ENCODE data around the gene IGFBP5.

IGFBP5 gene

DNA sequence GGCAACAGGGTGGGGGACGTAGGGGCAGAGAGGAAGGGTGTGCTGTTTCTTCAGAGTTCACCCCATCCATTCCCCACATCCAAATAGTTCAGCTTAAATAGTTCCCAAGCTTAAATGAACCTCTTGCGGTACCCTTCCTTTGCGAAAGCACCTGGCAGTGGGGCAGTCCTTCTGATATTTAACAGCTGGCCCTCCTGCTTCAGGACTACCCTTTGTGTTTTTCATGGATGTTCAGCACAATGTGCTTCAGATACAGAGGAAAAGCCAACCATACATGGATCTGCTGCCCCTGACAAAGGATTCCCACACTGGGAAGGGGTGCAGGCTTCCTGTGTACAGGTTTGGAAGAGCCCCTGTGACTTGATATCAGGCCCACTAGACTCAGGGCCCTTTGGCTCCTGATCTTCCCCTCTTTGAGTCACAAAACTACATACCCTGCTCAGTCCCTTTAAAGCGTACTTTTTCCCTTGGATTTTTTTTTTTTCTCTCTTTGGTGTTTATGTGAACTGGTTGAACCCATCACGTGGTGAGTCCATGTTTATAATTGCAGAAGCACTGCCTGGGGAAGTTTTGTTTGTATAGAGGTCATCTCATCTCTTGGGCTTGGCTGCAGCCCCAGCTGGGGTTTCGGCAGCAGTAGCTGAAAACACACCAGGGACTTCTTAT is 45.3 kb upstream of the IGFBP5 start:
- H3K27ac ChIP-seq (ENCODE audit: low read length), result no peak overlapping the region
- no peak overlapping the region for H3K4me3 ChIP-seq (ENCODE audit: low read length)
- no peaks in the 10 kb centered on the region for H3K9me3 ChIP-seq (ENCODE audit: insufficient read depth, low read length)
- no peaks in the 10 kb centered on the region for H3K4me1 ChIP-seq (ENCODE audit: low read length)
- no peak overlapping the region for H3K4me2 ChIP-seq (ENCODE audit: low read length)
- H2AFZ ChIP-seq (ENCODE audit: low read depth, low read length), result no peak overlapping the region
- H3K36me3 ChIP-seq (replicated peaks; ENCODE audit: low read depth, low read length), result no peaks in the 10 kb centered on the region
- TF ChIP-seq, protein P1, sequence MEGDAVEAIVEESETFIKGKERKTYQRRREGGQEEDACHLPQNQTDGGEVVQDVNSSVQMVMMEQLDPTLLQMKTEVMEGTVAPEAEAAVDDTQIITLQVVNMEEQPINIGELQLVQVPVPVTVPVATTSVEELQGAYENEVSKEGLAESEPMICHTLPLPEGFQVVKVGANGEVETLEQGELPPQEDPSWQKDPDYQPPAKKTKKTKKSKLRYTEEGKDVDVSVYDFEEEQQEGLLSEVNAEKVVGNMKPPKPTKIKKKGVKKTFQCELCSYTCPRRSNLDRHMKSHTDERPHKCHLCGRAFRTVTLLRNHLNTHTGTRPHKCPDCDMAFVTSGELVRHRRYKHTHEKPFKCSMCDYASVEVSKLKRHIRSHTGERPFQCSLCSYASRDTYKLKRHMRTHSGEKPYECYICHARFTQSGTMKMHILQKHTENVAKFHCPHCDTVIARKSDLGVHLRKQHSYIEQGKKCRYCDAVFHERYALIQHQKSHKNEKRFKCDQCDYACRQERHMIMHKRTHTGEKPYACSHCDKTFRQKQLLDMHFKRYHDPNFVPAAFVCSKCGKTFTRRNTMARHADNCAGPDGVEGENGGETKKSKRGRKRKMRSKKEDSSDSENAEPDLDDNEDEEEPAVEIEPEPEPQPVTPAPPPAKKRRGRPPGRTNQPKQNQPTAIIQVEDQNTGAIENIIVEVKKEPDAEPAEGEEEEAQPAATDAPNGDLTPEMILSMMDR (IDR thresholded peaks at IDR 0.05; ENCODE audit: low read depth, low read length), result no peak
- TF ChIP-seq EZH2phosphoT487 (IDR thresholded peaks at IDR 0.05; ENCODE audit: low read depth), result no peak
- H3K9ac ChIP-seq (ENCODE audit: low read length), result no peak overlapping the region
- peaks cover 7% of the 10 kb centered on the region; the same call in 1 of the 2 replicates for H3K27me3 ChIP-seq (ENCODE audit: low read depth, low read length)
- no peaks in the 10 kb centered on the region for H3K79me2 ChIP-seq (ENCODE audit: low read length)
- no peaks in the 10 kb centered on the region for H4K20me1 ChIP-seq (ENCODE audit: insufficient read depth, low read length)

DNA sequence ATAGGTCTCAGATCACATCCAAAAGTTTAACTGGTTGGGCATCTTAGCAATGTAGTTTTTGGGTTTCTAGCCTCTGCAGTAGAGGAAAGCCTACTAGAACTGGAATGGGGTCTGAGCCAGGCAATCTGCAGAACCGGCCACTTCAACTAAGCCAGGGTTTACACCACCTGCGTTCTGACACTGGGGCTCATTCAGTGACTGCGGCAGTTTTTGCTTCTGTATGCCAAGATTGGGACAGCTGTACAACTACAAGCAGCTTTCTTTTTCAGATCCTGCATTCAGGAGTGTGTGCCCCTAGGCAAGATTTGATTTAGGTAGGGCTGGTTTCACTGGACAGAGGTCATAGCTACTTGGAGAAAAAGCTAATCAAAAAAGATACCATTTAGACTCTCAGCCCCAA is 43.7 kb upstream of the IGFBP5 start:
- Histone ChIP-seq H2AFZ (ENCODE audit: low read depth, low read length) (no peak overlapping the region), H3K27ac (ENCODE audit: low read length) (no peak overlapping the region), H4K20me1 (ENCODE audit: insufficient read depth, low read length) (no peaks in the 10 kb centered on the region), H3K9me3 (ENCODE audit: insufficient read depth, low read length) (no peaks in the 10 kb centered on the region), H3K36me3 (replicated peaks; ENCODE audit: low read depth, low read length) (no peaks in the 10 kb centered on the region), H3K4me3 (ENCODE audit: low read length) (no peak overlapping the region), H3K4me1 (ENCODE audit: low read length) (no peaks in the 10 kb centered on the region), H3K4me2 (ENCODE audit: low read length) (no peak overlapping the region), H3K79me2 (ENCODE audit: low read length) (no peaks in the 10 kb centered on the region), H3K27me3 (ENCODE audit: low read depth, low read length) (peaks cover 5% of the 10 kb centered on the region; the same call in 1 of the 2 replicates), H3K9ac (ENCODE audit: low read length) (no peak overlapping the region)
- TF ChIP-seq EZH2phosphoT487 (IDR thresholded peaks at IDR 0.05; ENCODE audit: low read depth), result no peak
- TF ChIP-seq, protein P1 (IDR thresholded peaks at IDR 0.05; ENCODE audit: low read depth, low read length), result no peak

DNA sequence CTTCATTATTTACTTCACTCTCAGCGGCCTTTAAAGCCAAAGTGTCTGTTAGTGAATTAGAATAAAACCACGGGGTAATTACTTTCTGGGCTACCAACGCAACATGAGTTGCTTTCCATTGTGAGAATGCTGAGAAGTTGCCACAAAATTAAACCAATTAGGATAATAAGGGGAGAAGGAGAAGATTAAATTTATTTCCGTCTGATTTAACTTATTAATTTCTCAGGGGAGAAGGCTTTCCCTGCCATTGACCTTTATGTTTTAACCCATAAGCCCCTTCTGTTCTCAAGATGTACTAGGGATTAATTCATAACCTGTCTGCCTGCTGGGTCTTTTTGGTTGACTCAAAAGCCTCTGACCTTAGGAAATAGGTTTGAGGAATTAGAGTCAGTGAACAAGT is 42.3 kb upstream of the IGFBP5 start:
- no peaks in the 10 kb centered on the region for H3K4me1 ChIP-seq (ENCODE audit: low read length)
- H3K4me3 ChIP-seq (ENCODE audit: low read length), result no peak overlapping the region
- no peaks in the 10 kb centered on the region for H3K36me3 ChIP-seq (replicated peaks; ENCODE audit: low read depth, low read length)
- H3K9me3 ChIP-seq (ENCODE audit: insufficient read depth, low read length), result no peaks in the 10 kb centered on the region
- no peaks in the 10 kb centered on the region for H3K79me2 ChIP-seq (ENCODE audit: low read length)
- TF ChIP-seq EZH2phosphoT487 (IDR thresholded peaks at IDR 0.05; ENCODE audit: low read depth), result no peak
- TF ChIP-seq, protein P1 (IDR thresholded peaks at IDR 0.05; ENCODE audit: low read depth, low read length), result no peak
- H3K4me2 ChIP-seq (ENCODE audit: low read length), result no peak overlapping the region
- no peak overlapping the region for H3K9ac ChIP-seq (ENCODE audit: low read length)
- H3K27me3 ChIP-seq (ENCODE audit: low read depth, low read length), result no peaks in the 10 kb centered on the region; the same call in 1 of the 2 replicates
- H2AFZ ChIP-seq (ENCODE audit: low read depth, low read length), result no peak overlapping the region
- H3K27ac ChIP-seq (ENCODE audit: low read length), result no peak overlapping the region
- no peaks in the 10 kb centered on the region for H4K20me1 ChIP-seq (ENCODE audit: insufficient read depth, low read length)

DNA sequence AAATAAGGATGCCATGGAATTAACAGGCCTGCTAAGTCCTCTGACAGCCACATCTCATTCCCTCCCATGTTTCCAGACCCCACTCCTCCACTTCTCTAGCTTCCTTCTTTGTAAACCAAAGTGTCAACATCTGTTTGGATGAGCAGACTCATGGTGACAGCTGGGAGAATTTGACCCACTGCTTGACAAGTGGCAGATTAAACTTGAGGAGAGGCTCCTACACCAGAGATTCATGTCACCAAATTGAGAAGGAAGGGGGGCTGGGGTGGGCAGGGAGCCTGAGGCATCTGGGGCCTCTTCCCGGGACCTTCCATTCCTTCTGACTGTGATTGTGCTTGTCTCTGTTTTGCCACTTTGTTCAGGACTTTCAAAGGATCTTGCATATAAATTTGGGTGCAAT is 41.0 kb upstream of the IGFBP5 start:
- Histone ChIP-seq H3K9me3 (ENCODE audit: insufficient read depth, low read length) (no peaks in the 10 kb centered on the region), H3K27me3 (ENCODE audit: low read depth, low read length) (0 out of 2 replicates have a peak, but pooled peaks cover 3% of the 10 kb centered on the region), H2AFZ (ENCODE audit: low read depth, low read length) (no peak overlapping the region), H3K4me1 (ENCODE audit: low read length) (no peaks in the 10 kb centered on the region), H3K9ac (ENCODE audit: low read length) (no peak overlapping the region), H4K20me1 (ENCODE audit: insufficient read depth, low read length) (no peaks in the 10 kb centered on the region), H3K4me2 (ENCODE audit: low read length) (no peak overlapping the region), H3K36me3 (replicated peaks; ENCODE audit: low read depth, low read length) (no peaks in the 10 kb centered on the region), H3K27ac (ENCODE audit: low read length) (no peak overlapping the region), H3K79me2 (ENCODE audit: low read length) (no peaks in the 10 kb centered on the region), H3K4me3 (ENCODE audit: low read length) (no peak overlapping the region)
- TF ChIP-seq, protein P1 (IDR thresholded peaks at IDR 0.05; ENCODE audit: low read depth, low read length), result no peak
- no peak for TF ChIP-seq EZH2phosphoT487 (IDR thresholded peaks at IDR 0.05; ENCODE audit: low read depth)
